GM12891 (cell line): ENCODE results near the gene TBC1D22A.

ENCODE experiments used
- DNase-seq: peaks from one replicate; pipeline ENCODE4 v3.0.0; 2011; ENCODE audit warnings: low spot score; ENCODE audit not compliant: insufficient read length
- FAIRE-seq: peaks from 2 replicates; lab custom pipeline; 2011; peaks lifted over from hg19 to GRCh38; lab: Jason Lieb, UNC
- PAX5 ChIP-seq: IDR thresholded peaks from 2 replicates; pipeline ENCODE4 v1.6.1; 2011; ENCODE audit warnings: low read length, moderate library complexity, mild to moderate bottlenecking; ENCODE audit not compliant: insufficient read depth, severe bottlenecking
- POLR2A ChIP-seq: IDR thresholded peaks from 2 replicates; pipeline ENCODE4 v1.6.1; 2011; ENCODE audit warnings: low read depth, low read length, control low read depth
- POLR2AphosphoS5 ChIP-seq: IDR thresholded peaks from 2 replicates; pipeline ENCODE4 v1.6.1; 2011; ENCODE audit warnings: low read depth, low read length, control low read depth
- POU2F2 ChIP-seq: IDR thresholded peaks from 2 replicates; pipeline ENCODE4 v1.6.1; 2011; ENCODE audit warnings: low read depth, mild to moderate bottlenecking, control low read depth, low read length, moderate library complexity
- SPI1 ChIP-seq: IDR thresholded peaks from 2 replicates; pipeline ENCODE4 v1.6.1; 2011; ENCODE audit warnings: low read depth, low read length, control low read depth
- TAF1 ChIP-seq: IDR thresholded peaks from 2 replicates; pipeline ENCODE4 v1.6.1; 2011; ENCODE audit warnings: low read depth, low read length, control low read depth

TBC1D22A gene

GRCh38 chr22:47171441-47172221, 409.2 kb downstream of the TBC1D22A start:
- TF ChIP-seq POLR2A (no peak), SPI1 (no peak), POU2F2 (no peak)
- DNase-seq (no peak), FAIRE-seq (no peak)

- no peak for TF ChIP-seq PAX5
- FAIRE-seq = no peak
- no peak for DNase-seq
These were observed 410.5 kb downstream of the TBC1D22A start for GRCh38 chr22:47172771-47173534.

DNA sequence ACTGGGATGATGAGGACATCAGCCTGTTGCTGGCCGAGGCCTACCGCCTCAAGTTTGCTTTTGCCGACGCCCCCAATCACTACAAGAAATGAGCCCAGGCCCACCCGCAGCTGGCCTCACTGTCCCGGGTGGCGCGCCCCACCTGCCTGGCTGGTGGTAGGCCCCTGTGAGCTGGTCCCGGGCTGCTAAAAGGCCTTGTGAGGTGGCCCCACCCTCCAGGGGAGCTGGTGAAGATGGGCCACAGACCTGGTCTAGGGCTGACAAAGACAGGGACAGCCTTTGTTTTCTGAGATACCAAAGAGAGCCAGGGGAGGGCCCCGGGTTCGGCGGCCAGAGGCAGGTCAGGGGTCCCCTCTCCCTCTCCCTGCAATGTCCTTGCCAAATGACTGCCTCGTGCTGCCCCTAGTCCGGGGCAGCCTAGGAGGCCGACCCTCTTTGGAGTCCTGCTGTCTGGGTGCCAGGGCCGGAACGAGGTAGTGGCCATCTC, 411.1 kb downstream of the TBC1D22A start:
- TF ChIP-seq POLR2AphosphoS5 (no peak), PAX5 (no peak), TAF1 (no peak), SPI1 (no peak), POLR2A (no peak), POU2F2 (no peak)
- FAIRE-seq = no peak
- no peak for DNase-seq

- FAIRE-seq = no peak
- TF ChIP-seq POLR2A = no peak
- TF ChIP-seq PAX5 = no peak
- TF ChIP-seq SPI1 = no peak
- no peak for TF ChIP-seq POLR2AphosphoS5
- TF ChIP-seq TAF1 = no peak
- no peak for TF ChIP-seq POU2F2
- DNase-seq = no peak
These were observed 411.6 kb downstream of the TBC1D22A start for GRCh38 chr22:47174096-47174495.

DNA sequence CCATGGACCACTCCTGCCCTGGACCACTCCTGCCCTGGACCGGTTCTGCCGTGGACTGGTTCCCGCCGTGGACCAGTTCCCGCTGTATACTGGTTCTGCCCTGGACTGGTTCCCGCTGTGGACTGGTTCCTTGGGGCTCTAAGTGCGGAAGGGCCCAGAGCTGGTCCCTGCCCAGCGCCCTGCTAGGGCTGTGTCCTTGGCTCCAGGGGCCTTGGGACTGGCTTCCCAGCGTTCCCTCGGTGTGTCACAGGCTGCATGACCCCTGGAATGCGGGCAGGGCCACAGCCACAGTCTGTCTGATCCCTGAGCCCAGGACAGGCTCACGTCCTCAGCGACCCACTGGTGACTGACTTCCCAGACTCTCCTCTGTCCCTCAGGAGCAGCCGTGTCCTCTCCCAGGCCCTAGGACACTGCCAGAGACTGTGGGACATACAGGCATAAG, 412.2 kb downstream of the TBC1D22A start:
- no peak for TF ChIP-seq POLR2AphosphoS5
- TF ChIP-seq PAX5 = no peak

DNA sequence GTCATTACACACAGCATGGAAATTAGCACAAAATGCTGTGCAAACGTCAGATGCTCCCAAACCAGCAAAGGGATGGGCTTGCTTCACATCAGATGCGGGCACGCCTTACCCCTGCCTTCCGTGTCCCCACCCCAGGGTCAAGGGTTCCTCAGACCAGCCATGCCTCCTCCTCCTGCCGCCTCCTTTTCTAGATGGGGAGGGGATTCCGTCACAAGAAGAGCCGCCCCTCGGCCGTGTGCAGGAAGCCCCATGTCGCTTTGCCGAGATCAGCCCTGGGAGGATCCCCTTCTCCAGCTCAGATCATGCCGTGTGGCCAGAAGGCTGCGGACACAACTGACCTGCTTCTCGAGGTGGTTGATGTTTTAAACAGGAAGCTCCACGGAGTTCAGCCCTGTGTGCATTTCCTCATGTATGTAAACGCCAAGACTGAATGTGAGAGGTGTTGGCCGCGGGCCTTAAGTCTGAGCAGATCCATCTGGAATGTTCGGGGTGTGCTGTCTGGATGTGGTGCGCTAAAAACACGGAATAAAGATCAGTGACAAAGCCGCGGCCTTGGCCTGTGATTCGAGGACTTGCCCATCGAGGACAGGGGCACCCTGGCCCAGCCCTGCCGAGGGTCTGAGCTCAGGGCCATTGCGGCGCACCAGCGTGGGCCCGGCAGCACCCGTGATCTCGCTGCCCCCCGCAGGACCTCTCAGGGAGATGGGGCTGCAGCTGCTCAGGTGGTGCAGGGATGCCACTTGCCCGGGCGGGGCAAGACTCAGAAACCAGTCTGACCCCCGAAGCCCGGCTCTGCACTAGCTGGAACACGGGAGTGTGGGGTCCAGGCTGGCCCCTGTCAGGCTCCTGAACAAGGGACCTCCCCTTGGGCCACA, 412.9 kb downstream of the TBC1D22A start:
- DNase-seq (no peak), FAIRE-seq (no peak)
- TF ChIP-seq SPI1 (no peak), POLR2A (no peak), TAF1 (no peak), POU2F2 (no peak), POLR2AphosphoS5 (no peak), PAX5 (no peak)

More for the DNA sequence above, 412.2 kb downstream of the TBC1D22A start:
- DNase-seq = no peak
- FAIRE-seq = no peak

DNA sequence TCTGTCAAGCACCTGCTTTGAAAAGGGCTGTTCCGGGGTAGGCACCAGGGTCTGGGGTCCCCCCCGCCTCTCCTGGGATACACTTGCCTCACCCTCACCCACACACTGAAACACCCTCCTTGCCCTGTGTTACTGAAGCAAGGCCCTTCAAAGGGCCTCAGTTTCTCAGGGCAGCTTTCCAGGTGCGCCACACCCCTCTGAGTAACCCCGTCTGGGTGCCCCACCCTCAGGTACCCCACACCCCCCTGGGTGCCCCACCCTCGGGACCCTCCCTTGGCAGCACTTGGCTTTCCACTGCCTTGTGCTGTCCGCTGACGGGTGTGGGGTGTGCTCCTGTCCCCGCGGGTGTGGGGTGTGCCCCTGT, 413.6 kb downstream of the TBC1D22A start:
- TF ChIP-seq POU2F2 (no peak), POLR2AphosphoS5 (no peak), PAX5 (no peak), TAF1 (no peak), POLR2A (no peak), SPI1 (no peak)
- FAIRE-seq = no peak
- no peak for DNase-seq

DNA sequence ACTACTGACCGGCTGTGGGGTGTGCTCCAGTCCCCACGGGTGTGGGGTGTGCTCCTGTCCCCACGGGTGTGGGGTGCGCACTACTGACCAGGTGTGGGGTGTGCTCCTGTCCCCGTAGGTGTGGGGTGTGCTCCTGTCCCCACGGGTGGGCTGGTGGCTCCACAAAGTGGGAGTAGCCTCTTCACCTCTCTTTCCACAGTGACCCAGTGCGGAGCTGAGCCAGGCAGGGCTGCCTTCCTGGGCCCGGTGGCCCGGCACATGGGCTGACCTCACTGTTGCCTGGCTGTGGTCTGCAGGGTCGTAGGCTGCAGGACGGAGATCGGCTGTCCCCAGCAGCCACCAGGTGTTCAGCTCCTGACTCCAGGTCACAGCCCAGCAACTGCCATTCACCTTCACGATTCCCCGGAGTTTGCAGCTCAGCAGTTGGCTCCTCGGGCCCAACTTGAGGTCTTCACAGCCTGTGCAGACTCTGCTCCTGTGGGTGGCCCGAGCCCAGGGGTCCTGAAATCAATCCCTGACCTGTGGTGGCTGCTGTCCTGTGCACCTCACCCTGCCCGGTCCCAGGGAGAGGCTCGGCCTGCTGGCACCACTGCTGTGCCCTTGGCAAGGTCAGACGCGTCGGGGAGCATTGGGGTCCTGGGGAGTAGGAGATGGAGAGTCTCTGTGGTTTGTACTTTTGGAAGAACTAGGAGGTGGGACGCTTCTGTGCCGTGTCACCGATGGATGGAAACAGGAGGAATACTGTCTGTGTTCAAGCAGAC, 414.3 kb downstream of the TBC1D22A start:
- DNase-seq = no peak
- FAIRE-seq = no peak
- TF ChIP-seq POU2F2 (no peak), POLR2AphosphoS5 (no peak), SPI1 (no peak), PAX5 (no peak), TAF1 (no peak)

DNA sequence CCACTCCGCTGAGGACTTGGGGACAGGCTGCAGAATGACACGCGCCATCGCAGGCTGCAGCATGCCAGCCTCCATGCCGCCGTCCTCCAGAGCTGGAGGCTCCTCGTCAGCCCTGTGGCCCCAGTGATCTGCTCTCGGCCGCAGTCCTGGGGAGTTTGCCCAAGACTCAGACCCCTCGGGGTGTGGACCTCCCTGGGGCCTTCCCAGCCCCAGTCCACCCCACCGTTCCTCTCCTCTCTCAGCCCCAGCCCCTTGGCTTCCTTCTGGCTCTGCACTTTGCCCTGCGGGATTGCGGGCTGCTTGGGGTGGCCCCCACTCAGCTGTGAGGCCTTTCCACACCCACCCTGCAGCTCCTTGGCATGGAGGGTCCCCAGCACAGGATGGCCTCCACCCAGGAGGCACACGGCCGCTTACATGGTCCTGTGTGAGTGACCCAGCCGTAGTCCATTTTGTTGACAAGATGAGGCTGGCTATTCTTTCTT, 414.9 kb downstream of the TBC1D22A start:
- FAIRE-seq (no peak), DNase-seq (no peak)
- TF ChIP-seq POU2F2 (no peak), TAF1 (no peak), POLR2A (no peak), PAX5 (no peak), POLR2AphosphoS5 (no peak), SPI1 (no peak)
